UCSD-AML1 (cell line): ENCODE measurements around the gene DNAH14.
"Not testable (repeated sequence)": the region's sequence is repeated elsewhere in the genome, so short reads cannot be mapped to it uniquely, and the experiment has no call there.

ENCODE experiments used
- DNase-seq: peaks from one replicate; lab custom pipeline; 2025; ENCODE audit not compliant: unreplicated experiment; lab: John Stamatoyannopoulos, UW

Gene DNAH14

DNA sequence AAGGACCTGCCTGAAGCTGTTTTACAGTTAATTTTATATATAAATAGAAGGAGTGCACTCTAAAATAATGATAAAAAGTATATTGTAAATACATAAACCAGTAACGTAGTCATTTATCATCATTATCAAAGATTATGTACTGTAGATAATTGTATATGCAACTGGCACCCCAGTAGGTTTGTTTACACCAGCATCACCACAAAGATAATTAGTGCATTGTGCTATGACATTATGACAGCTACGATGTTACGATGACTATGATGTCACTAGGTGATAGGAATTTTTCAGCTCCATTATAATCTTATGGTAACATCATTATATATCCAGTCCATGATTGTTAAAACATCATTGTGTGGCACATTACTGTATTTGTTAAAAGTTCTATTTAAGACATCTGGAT, 313.1 kb downstream of the DNAH14 start:
- no peak for DNase-seq

DNA sequence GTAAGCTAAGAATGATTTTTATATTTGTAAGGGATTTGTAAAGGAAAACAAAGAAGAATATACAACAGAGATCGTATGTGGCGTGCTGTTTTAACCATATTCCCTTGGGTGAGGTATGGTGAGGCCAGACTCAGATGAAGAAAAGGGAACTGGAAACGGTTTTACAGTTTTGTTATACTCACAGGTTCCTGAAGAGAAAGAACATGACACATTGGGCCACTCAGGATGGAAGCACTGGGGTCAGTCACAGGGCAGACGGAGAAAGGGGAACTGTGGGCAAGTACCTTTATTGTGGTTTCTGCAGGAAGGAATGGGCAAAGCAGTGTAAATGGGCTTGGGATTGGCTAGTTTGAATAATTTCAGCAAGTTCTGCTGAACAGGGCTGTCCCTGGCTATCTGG, 321.0 kb downstream of the DNAH14 start:
- peak; percentile 58 for DNase-seq

- DNase-seq: no peak
Observed at GRCh38 chr1:225253173-225253572, 323.7 kb downstream of the DNAH14 start.

DNA sequence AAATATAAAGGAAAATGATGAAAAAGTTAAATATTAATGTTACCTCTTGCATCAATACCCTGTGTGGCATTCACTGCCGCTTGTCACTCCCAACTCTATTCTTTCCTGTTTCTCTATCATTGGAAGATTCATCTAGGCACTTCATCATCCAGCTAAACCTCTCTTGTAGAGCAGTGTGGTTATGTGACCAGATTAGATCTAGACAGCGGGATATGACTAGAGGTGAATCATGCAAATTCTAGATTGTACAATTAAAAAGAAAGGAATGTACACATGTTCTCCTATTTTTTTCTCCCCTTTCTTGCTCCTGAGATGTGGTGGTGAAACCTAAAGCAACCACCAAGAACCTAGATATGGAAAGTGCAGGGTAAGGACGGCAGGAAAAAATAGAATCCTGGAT, 324.3 kb downstream of the DNAH14 start:
- no peak for DNase-seq

- no peak for DNase-seq
Observed at GRCh38 chr1:225254676-225255075, 325.2 kb downstream of the DNAH14 start.

DNA sequence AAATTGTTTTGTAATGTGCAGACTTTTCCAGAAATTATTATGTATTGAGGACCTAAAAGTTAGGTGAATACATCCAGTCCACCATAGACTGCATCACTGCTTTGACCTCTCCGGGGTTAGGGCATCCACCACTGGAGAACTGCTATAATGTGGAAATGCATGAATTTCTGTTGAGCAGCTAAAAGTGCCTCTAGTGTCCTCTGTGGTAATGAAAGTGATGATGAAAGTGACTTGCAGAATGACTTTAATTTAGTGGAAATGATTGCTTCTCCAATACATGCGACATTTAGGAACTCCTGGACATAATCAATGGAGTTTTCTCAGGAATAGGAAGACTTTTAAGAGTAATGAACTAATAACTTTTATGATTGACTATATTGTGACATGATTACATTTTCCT, 327.6 kb downstream of the DNAH14 start:
- no peak for DNase-seq

GRCh38 chr1:225258811-225259210, 329.3 kb downstream of the DNAH14 start:
- DNase-seq: no peak

- DNase-seq: no peak
Observed at GRCh38 chr1:225259542-225259941, 330.1 kb downstream of the DNAH14 start.

DNA sequence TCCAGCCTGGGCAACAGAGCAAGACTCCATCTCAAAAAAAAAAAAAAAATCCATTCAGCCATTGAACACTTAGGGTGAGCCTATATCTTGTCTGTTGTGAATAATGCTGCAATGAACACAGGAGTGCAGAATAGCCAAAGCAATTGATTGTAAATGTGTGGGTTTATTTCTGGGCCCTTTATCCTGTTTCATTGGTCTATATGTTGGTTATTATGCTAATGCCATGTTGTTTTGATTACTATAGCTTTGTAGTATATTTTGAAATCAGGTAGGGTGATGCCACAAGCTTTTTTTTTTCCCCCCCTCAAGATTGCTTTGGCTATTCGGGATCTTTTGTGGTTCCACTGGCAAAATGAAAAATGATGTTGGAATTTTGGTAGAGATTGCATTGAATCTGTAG, 330.8 kb downstream of the DNAH14 start:
- no peak for DNase-seq

DNA sequence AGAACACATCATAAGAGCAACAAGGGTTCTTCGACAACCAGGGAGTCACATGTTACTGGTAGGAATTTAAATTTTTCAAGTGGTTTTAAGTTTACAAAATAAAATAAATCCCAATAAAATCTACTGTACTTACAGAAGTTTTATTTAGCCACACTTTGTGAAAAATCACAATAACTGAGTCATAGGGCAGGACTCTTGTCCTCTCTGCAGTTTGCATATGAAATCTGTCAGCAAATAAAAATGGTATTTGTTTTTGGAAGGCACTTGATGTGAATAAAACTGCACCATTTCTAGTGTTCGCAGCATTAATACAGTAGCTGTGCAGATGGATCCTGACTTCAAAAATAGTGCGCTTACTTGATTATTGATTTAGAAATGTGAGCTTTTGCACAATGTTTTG, 348.0 kb downstream of the DNAH14 start:
- no peak for DNase-seq

DNA sequence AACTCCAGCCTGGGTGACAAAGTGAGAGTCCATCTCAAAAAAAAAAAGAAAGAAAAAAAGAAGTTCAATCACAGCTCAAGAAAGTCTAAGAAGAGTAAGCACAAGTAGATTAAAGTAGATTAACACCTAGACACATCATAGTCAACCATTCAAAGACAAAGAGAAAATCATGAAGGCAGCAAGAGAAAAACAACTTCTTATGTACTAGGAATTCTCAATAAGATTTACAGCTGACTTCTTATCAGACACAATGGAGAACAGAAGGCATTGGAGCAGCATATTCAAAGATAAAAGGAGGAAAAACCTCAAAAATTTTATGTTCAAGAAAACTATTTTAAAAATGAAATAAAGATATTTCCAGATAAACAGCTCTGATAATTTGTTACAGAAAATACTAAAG, 351.1 kb downstream of the DNAH14 start:
- no peak for DNase-seq

DNA sequence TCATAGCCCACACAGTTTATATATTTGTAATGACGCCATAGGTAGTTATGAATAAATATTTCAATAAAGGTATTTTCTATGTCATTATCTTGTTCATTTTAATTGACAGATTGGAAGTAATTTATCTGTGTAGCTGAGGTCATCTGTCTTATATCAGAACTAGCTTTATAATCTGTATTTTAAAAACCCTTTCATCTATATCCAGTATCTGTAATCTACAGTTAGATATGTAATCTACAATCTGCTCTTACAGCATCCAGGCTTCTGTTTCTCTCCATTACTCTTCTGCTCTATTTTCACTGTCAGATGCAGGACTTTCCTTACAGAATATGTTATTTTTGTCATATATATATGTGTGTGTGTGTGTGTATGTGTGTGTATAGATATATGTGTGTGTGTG, 360.8 kb downstream of the DNAH14 start:
- no peak for DNase-seq

GRCh38 chr1:225299624-225300023, 370.1 kb downstream of the DNAH14 start:
- DNase-seq: no peak

DNA sequence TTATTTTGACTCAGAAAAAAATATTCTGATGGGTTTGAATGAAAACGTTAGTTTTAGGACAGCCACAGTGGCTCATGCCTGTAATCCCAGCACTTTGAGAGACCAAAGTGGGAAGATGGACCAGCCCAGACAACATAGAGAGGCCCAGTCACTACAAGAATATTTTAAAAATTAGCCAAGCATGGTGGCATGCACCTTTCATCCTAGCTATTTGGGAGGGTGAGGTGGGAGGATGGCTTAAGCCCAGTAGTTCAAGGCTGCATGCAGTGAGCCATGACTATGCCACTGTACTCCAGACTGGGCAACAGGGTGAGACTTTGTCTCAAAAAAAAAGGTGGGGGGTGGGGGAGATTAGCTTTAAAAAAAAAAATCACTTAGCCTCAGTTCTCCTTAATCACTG, 370.9 kb downstream of the DNAH14 start:
- DNase-seq: no peak

GRCh38 chr1:225304996-225305395, 375.5 kb downstream of the DNAH14 start:
- DNase-seq: no peak

GRCh38 chr1:225310544-225310943, 381.1 kb downstream of the DNAH14 start:
- not testable (repeated sequence) for DNase-seq

DNA sequence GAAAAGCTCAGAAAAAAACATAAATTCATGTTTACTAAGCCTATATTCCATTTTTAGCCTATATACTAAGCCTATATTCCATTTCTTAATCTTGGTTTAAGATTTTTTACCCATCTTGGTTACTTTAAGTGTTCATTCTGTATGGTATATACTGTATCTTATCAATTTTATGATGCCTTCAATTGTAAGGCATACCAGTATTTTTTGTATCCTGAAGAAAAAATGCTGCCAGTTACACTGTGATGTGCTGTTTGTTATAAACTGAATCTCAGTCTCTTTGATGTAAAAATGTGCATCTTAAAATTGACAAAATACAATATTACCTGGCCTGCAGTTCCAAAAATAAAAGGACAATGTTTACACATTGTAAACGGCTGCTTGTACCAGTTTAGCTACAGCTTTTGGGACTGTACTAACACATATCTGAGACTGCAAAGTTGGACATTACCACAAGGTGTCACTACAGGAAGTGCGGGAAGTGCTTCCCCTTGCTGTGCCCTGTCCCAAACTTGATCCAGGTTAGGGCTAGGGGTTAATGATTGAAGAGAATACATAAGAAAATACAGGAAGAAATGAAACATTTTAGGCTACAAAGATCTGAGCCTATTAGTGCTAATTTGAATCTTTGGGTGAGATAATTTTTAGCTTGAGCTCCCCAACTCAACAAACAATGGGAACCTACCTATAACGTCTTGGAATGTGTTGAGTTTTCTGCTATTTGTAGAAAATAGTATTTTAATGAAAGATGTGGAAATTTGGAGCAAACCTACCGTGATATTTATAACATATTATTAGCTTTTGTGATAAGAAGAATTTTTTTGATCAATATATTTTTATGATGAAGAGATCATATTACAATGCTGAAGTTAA, 389.5 kb downstream of the DNAH14 start:
- DNase-seq: no peak

GRCh38 chr1:225319871-225320270, 390.4 kb downstream of the DNAH14 start:
- DNase-seq: no peak

DNA sequence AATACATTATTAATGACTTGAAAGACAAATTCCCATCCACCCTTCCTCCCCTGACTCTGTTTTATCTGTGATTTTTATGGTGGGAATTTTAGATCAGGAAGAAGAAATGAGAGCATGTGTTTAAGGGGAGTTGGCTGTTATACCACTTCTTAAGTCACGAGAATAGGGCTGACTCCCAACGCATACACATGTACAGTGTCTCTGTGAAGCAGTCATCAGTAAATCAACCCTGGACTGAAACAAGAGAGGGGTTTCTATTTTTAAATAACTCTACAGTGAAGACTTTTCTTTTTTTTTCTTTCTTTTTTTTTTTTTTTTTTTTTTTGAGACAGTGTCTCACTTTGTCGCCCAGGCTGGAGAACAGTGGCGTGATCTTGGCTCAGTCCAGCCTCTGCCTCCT, 392.3 kb downstream of the DNAH14 start:
- DNase-seq: no peak

DNA sequence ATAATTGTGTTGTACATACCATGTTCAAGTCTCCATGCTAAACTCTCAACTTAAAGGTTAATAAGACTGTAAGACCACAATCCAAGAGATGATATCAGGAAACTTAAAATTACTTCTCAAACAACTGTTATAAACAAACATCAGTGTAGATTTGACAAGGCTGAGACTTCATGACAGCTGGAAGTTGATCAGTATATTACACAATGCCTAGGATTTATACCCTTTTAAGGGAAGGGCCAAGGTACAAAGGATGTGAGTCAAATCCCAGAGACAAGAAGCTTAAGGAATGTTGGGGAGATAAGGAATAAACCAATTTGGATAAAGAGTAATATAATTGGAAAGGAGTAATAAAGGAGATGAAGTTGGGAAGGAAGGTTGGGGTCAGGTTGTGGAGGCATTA, 399.6 kb downstream of the DNAH14 start:
- DNase-seq: no peak

DNA sequence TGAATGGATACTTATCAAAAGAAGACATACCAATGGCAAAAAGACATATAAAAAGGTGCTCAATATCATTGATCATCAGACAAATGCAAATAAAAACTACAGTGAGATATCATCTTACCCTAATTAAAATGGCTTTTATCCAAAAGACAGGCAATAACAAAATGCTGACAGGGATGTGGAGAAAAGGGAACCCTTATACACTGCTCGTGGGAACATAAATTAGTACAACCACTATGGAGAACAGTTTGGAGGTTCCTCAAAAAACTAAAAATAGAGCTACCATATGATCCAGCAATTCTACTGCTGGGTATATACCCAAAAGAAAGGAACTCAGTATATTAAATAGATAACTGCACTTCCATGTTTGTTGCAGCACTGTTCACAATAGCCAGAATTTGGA, 400.5 kb downstream of the DNAH14 start:
- not testable (repeated sequence) for DNase-seq

GRCh38 chr1:225332686-225333085, 403.2 kb downstream of the DNAH14 start:
- DNase-seq: no peak
